GM23338 (cell line): ENCODE data around the gene SLIRP. TPM values are rescaled to one million over a fixed set of nuclear protein-coding genes. Genes with fewer than 3 reads are reported as not detected.

Experiments used
- ATAC-seq: fragments of 200-7000 bp; cut with Tn5 transposase; 3 replicates; pipeline ENCODE4 v1.9.1; 2020
- DNase-seq: peaks from one replicate; pipeline ENCODE4 v3.0.0-alpha.2; 2015; ENCODE audit warnings: low spot score
- H2AFZ ChIP-seq: fragments of 200-600 bp; sonication (generic); 2 replicates; pipeline ENCODE4 v1.8.0; 2016; ENCODE audit warnings: antibody characterized with exemption, mild to moderate bottlenecking, moderate library complexity
- H3F3A ChIP-seq: fragments of 200-600 bp; sonication (generic); replicated peaks from 2 replicates; pipeline ENCODE4 v1.8.0; 2017; ENCODE audit warnings: antibody characterized with exemption, mixed run types, low read depth
- H3K27ac ChIP-seq: fragments of 200-600 bp; sonication (generic); 2 replicates; pipeline ENCODE4 v1.6.1; 2016; ENCODE audit warnings: low read depth
- H3K27me3 ChIP-seq: fragments of 200-600 bp; sonication (generic); 2 replicates; pipeline ENCODE4 v1.8.0; 2016; ENCODE audit warnings: mild to moderate bottlenecking, mixed run types, moderate library complexity; ENCODE audit not compliant: insufficient read depth
- H3K36me3 ChIP-seq: fragments of 200-600 bp; sonication (generic); 2 replicates; pipeline ENCODE4 v1.8.0; 2016; ENCODE audit warnings: mild to moderate bottlenecking; ENCODE audit not compliant: insufficient read depth
- H3K4me1 ChIP-seq: fragments of 200-600 bp; sonication (generic); 2 replicates; pipeline ENCODE4 v1.8.0; 2016; ENCODE audit warnings: mild to moderate bottlenecking, moderate library complexity; ENCODE audit not compliant: insufficient read depth
- H3K4me2 ChIP-seq: fragments of 200-600 bp; sonication (generic); 2 replicates; pipeline ENCODE4 v1.7.1; 2017; ENCODE audit warnings: mixed run types
- H3K4me3 ChIP-seq: fragments of 200-600 bp; sonication (generic); 2 replicates; pipeline ENCODE4 v1.6.1; 2016; ENCODE audit warnings: mixed run types
- H3K79me2 ChIP-seq: fragments of 200-600 bp; sonication (generic); replicated peaks from 2 replicates; pipeline ENCODE4 v1.8.0; 2017; ENCODE audit warnings: mild to moderate bottlenecking; ENCODE audit not compliant: insufficient read depth
- H3K9me2 ChIP-seq: fragments of 200-600 bp; sonication (generic); 2 replicates; pipeline ENCODE4 v1.8.0; 2017; ENCODE audit not compliant: insufficient read depth
- H4K20me1 ChIP-seq: fragments of 200-600 bp; sonication (generic); replicated peaks from 2 replicates; pipeline ENCODE4 v1.8.0; 2017; ENCODE audit warnings: mild to moderate bottlenecking; ENCODE audit not compliant: insufficient read depth
- H3K27ac Mint-ChIP-seq: 2 replicates; pipeline ENCODE4 v1.8.0; 2020; ENCODE audit warnings: inconsistent platforms, mild to moderate bottlenecking, moderate library complexity, mixed read lengths
- H3K27me3 Mint-ChIP-seq: 3 replicates; pipeline ENCODE4 v1.8.0; 2022; ENCODE audit warnings: low read depth, mild to moderate bottlenecking, moderate library complexity, mixed read lengths, inconsistent platforms; ENCODE audit not compliant: insufficient read depth, poor library complexity
- H3K36me3 Mint-ChIP-seq: 3 replicates; pipeline ENCODE4 v1.8.0; 2021; ENCODE audit warnings: low read depth, mild to moderate bottlenecking, inconsistent platforms, moderate library complexity, mixed read lengths
- H3K4me1 Mint-ChIP-seq: 3 replicates; pipeline ENCODE4 v1.8.0; 2020; ENCODE audit warnings: mild to moderate bottlenecking, inconsistent platforms, mixed read lengths
- H3K4me3 Mint-ChIP-seq: 3 replicates; pipeline ENCODE4 v1.8.0; 2021; ENCODE audit warnings: moderate library complexity, mild to moderate bottlenecking, inconsistent platforms, mixed read lengths
- H3K9me3 Mint-ChIP-seq: 3 replicates; pipeline ENCODE4 v1.8.0; 2020; ENCODE audit warnings: moderate library complexity, mild to moderate bottlenecking, inconsistent platforms, mixed read lengths
- CREB1 ChIP-seq: fragments of 250-450 bp; sonication (Bioruptor Pico); IDR thresholded peaks from 2 replicates; pipeline ENCODE4 v1.5.0; 2020; ENCODE audit warnings: low read depth, mild to moderate bottlenecking, moderate library complexity
- EZH2 ChIP-seq: fragments of 200-600 bp; sonication (generic); IDR thresholded peaks from one replicate; pipeline ENCODE4 v1.8.0; 2017; ENCODE audit warnings: antibody characterized with exemption, mild to moderate bottlenecking, low read depth; ENCODE audit not compliant: unreplicated experiment
- EZH2phosphoT487 ChIP-seq: fragments of 200-600 bp; sonication (generic); IDR thresholded peaks from one replicate; pipeline ENCODE4 v1.8.1; 2018; ENCODE audit warnings: antibody characterized with exemption; ENCODE audit not compliant: unreplicated experiment
- JUNB ChIP-seq: IDR thresholded peaks from one replicate; pipeline ENCODE4 v1.6.1; 2016; ENCODE audit warnings: antibody characterized with exemption; ENCODE audit not compliant: unreplicated experiment
- STAT1 ChIP-seq: IDR thresholded peaks from one replicate; pipeline ENCODE4 v1.6.1; 2016; ENCODE audit warnings: antibody characterized with exemption; ENCODE audit not compliant: unreplicated experiment
- ZNF114 ChIP-seq: fragments of 250-450 bp; sonication (Bioruptor Pico); IDR thresholded peaks from 2 replicates; pipeline ENCODE4 v1.5.0; 2020; ENCODE audit warnings: mild to moderate bottlenecking, moderate library complexity
- polyA plus RNA-seq: library from polyadenylated mRNA; unstranded; fragments of >200 nt; fragmentation: Nextera tagmentation; extraction: Ambion mirVana; gene quantifications from 2 replicates; pipeline ENCODE4 v1.2.1, GENCODE V29; 2016
- total RNA-seq: library from RNA; depleted of rRNA; stranded (reverse); fragments of >200 nt; shearing (Covaris generic); gene quantifications from 2 replicates; pipeline ENCODE4 v1.2.3, GENCODE V29; 2014
- TF ChIP-seq, protein P1 (sequence below): IDR thresholded peaks from 2 replicates; pipeline ENCODE4 v1.6.1; 2016; ENCODE audit warnings: antibody characterized with exemption
- TF ChIP-seq, protein P2 (sequence below), 2 experiments: fragments of 200-600 bp in 1 of 2; sonication (generic) in 1 of 2; conservative IDR thresholded peaks; 2 replicates each; pipeline versions ENCODE4 v1.5.1 to v1.6.1; 2016 to 2017; ENCODE audit warnings: antibody characterized with exemption in 2 of 2, low read depth in 2 of 2, mild to moderate bottlenecking in 2 of 2, moderate library complexity in 1 of 2

SLIRP gene
- total and polyA plus RNA-seq, 2 experiments from 2014 or later: 240 to 2,291 TPM

DNA sequence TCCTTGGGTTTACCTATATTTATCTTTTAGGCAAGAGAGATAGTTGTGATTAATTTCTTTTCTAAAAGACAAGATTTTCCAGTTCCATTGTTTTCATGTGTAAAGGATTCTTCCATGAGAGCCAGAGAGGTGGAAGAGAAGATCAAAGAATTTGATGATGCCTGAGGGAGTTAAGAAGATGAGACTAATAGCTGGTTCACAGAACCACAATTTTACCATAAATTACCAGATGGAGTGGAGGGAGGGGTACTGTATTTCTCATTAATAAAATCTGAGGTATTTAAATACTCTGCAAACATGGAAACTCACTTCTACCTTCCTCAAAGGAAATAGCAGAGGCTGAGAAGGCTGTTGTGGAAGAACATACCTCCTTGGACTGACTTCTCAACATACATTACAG, 34.7 kb upstream of the SLIRP start:
- H3K4me2 ChIP-seq: no peak overlapping the region
- no peak overlapping the region for H2AFZ ChIP-seq
- no peaks in the 10 kb centered on the region for H3K4me1 ChIP-seq
- Mint-ChIP-seq H3K9me3 (no peaks in the 10 kb centered on the region), H3K27ac (no peak overlapping the region), H3K4me1 (no peaks in the 10 kb centered on the region), H3K27me3 (peaks cover 4% of the 10 kb centered on the region), H3K4me3 (no peak overlapping the region), H3K36me3 (peaks cover 32% of the 10 kb centered on the region)
- no peaks in the 10 kb centered on the region for H3K9me2 ChIP-seq
- H3K79me2 ChIP-seq: no peaks in the 10 kb centered on the region
- H3K27ac ChIP-seq: no peak overlapping the region
- no peaks in the 10 kb centered on the region for H3K27me3 ChIP-seq
- ATAC-seq (no peak), DNase-seq (no peak)
- peaks cover 29% of the 10 kb centered on the region for H3K36me3 ChIP-seq
- no peak overlapping the region for H3K4me3 ChIP-seq
- TF ChIP-seq CREB1 (CRISPR knock-in tag): no peak
- TF ChIP-seq, protein P1, sequence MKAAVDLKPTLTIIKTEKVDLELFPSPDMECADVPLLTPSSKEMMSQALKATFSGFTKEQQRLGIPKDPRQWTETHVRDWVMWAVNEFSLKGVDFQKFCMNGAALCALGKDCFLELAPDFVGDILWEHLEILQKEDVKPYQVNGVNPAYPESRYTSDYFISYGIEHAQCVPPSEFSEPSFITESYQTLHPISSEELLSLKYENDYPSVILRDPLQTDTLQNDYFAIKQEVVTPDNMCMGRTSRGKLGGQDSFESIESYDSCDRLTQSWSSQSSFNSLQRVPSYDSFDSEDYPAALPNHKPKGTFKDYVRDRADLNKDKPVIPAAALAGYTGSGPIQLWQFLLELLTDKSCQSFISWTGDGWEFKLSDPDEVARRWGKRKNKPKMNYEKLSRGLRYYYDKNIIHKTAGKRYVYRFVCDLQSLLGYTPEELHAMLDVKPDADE: no peak
- no peak for TF ChIP-seq EZH2
- peaks cover 15% of the 10 kb centered on the region for H4K20me1 ChIP-seq
- H3F3A ChIP-seq: 0 out of 2 replicates have a peak, but pooled peaks cover 3% of the 10 kb centered on the region

DNA sequence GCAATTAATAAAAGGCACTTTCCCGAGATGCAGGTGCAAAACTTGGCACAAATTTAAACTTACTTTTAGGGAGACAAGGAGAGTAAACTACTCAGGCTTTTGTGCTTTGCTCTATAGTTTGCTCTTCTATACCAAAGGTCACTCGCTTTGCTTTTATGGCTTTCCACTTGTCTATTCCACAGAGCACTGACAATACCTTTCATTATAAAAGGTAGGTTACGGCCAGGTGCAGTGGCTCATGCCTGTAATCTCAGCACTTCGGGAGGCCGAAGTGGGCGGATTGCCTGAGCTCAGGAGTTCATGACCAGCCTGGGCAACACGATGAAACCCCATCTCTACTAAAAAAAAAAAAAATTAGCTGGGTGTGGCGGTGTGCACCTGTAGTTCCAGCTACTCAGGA, 33.0 kb upstream of the SLIRP start:
- H3F3A ChIP-seq: no peaks in the 10 kb centered on the region
- H3K9me3 Mint-ChIP-seq: no peaks in the 10 kb centered on the region
- H3K27ac ChIP-seq: no peak overlapping the region
- TF ChIP-seq EZH2phosphoT487 (no peak), STAT1 (no peak)
- H3K27me3 ChIP-seq: no peaks in the 10 kb centered on the region
- no peak overlapping the region for H2AFZ ChIP-seq
- H3K4me3 Mint-ChIP-seq: no peak overlapping the region
- H3K27ac Mint-ChIP-seq: no peak overlapping the region
- no peaks in the 10 kb centered on the region for H3K4me1 ChIP-seq
- peaks cover 4% of the 10 kb centered on the region for H3K27me3 Mint-ChIP-seq
- no peaks in the 10 kb centered on the region for H3K9me2 ChIP-seq
- ATAC-seq (no peak), DNase-seq (no peak)
- peaks cover 23% of the 10 kb centered on the region for H4K20me1 ChIP-seq
- no peaks in the 10 kb centered on the region for H3K79me2 ChIP-seq
- H3K4me3 ChIP-seq: no peak overlapping the region
- peaks cover 32% of the 10 kb centered on the region for H3K36me3 ChIP-seq
- peaks cover 37% of the 10 kb centered on the region for H3K36me3 Mint-ChIP-seq
- no peaks in the 10 kb centered on the region for H3K4me1 Mint-ChIP-seq
- H3K4me2 ChIP-seq: no peak overlapping the region

DNA sequence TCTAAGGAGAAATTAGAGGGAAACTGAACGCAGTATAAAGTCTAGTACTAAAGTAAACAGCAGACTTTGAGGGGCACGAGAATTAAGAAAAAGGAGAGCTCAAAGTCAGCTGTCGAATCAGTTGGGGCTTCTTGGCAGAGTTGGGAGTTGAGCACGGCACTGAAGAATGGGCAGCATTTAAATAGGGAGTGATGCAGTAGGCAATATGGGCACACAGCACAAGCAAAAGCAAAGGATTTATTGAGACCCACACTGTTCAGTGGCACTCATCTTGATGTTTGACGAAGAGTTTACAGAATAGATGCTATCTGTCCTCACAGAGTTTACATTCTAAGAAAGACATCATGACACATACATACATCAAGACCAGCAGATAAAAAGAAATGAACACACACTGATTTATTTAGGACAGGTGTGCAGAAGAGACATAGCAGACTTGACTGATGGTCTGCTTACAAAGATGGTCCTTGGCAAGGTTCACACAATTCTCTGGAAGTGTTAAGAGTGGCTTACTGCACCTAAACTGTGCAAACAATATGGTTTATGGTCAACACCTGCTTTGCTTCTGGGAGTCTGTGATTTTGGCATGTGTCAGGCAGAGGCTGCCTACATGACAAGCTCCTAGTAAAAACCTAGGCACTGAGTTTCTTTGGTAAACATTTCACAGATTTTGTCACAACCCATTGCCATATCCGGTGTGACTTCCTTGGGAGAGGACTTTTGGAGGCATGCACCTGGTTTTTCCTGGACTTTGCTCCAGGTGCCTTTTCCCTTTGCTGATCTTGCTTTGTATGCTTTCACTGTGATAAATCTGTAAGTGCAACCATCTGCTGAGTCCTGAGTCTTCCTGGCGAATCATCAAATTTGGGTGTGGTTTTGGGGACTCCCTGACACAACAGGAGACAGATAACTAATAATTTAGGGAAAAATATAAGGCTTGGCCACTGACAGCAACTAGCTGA, 26.4 kb upstream of the SLIRP start:
- H3K9me3 Mint-ChIP-seq: no peaks in the 10 kb centered on the region
- H3K4me3 ChIP-seq: no peak overlapping the region
- ATAC-seq: no peak
- H3K36me3 Mint-ChIP-seq: peaks cover 7% of the 10 kb centered on the region; the same call in 2 of the 3 replicates
- no peaks in the 10 kb centered on the region for H3K79me2 ChIP-seq
- H2AFZ ChIP-seq: no peak overlapping the region
- no peak overlapping the region for H3K27ac ChIP-seq
- no peaks in the 10 kb centered on the region for H3K4me1 Mint-ChIP-seq
- peaks cover 3% of the 10 kb centered on the region for H3K36me3 ChIP-seq
- no peak overlapping the region for H3K27ac Mint-ChIP-seq
- no peaks in the 10 kb centered on the region for H3K9me2 ChIP-seq
- H3F3A ChIP-seq: no peaks in the 10 kb centered on the region; the same call in 1 of the 2 replicates
- no peak for DNase-seq
- peaks cover 5% of the 10 kb centered on the region for H3K27me3 Mint-ChIP-seq
- TF ChIP-seq EZH2 (no peak), JUNB (no peak), ZNF114 (CRISPR knock-in tag) (no peak)
- TF ChIP-seq, protein P2, sequence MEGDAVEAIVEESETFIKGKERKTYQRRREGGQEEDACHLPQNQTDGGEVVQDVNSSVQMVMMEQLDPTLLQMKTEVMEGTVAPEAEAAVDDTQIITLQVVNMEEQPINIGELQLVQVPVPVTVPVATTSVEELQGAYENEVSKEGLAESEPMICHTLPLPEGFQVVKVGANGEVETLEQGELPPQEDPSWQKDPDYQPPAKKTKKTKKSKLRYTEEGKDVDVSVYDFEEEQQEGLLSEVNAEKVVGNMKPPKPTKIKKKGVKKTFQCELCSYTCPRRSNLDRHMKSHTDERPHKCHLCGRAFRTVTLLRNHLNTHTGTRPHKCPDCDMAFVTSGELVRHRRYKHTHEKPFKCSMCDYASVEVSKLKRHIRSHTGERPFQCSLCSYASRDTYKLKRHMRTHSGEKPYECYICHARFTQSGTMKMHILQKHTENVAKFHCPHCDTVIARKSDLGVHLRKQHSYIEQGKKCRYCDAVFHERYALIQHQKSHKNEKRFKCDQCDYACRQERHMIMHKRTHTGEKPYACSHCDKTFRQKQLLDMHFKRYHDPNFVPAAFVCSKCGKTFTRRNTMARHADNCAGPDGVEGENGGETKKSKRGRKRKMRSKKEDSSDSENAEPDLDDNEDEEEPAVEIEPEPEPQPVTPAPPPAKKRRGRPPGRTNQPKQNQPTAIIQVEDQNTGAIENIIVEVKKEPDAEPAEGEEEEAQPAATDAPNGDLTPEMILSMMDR (conservative IDR thresholded peaks at IDR 0.05; ENCODE audit: low read depth in 2 of 2): no peak
- no peaks in the 10 kb centered on the region for H3K27me3 ChIP-seq
- peaks cover 14% of the 10 kb centered on the region; the same call in 1 of the 2 replicates for H4K20me1 ChIP-seq
- no peaks in the 10 kb centered on the region for H3K4me1 ChIP-seq
- H3K4me3 Mint-ChIP-seq: no peak overlapping the region
- H3K4me2 ChIP-seq: no peak overlapping the region
